Non-pigmented ciliary epithelial cell (primary cell): ENCODE data around the gene GGT6.
"Not testable (repeated sequence)": the region's sequence is repeated elsewhere in the genome, so short reads cannot be mapped to it uniquely, and the experiment has no call there.

Experiments
- DNase-seq: peaks from one replicate; pipeline ENCODE4 v3.0.0-alpha.2; 2010; ENCODE audit warnings: low read depth

The GGT6 gene, protein sequence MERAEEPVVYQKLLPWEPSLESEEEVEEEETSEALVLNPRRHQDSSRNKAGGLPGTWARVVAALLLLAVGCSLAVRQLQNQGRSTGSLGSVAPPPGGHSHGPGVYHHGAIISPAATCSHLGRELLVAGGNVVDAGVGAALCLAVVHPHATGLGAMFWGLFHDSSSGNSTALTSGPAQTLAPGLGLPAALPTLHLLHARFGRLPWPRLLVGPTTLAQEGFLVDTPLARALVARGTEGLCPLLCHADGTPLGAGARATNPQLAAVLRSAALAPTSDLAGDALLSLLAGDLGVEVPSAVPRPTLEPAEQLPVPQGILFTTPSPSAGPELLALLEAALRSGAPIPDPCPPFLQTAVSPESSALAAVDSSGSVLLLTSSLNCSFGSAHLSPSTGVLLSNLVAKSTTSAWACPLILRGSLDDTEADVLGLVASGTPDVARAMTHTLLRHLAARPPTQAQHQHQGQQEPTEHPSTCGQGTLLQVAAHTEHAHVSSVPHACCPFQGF

DNA sequence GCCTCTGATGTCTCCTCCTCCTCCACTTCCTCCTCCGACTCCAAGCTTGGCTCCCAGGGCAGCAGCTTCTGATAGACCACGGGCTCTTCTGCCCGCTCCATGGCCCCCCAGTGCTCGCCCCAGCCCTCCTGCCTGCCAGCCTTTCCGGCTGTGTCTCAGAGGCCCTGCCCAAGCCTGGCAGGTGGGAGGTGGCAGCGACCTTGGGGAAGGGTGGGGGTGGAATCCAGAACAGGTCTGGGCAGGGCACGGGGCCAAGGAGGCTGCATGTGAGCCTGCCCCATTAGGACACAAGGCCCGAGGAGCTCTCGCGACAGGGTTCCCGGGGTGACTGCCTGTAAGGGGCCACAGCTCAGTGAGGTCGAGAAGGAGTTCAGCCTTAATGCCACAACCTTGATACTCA, at the start of gene GGT6:
Gene GGT6 (minus strand): TSS at position 157 of the 400 bp plus-strand sequence. CDS start 56 bp downstream, at position 101.
- no peak for DNase-seq

DNA sequence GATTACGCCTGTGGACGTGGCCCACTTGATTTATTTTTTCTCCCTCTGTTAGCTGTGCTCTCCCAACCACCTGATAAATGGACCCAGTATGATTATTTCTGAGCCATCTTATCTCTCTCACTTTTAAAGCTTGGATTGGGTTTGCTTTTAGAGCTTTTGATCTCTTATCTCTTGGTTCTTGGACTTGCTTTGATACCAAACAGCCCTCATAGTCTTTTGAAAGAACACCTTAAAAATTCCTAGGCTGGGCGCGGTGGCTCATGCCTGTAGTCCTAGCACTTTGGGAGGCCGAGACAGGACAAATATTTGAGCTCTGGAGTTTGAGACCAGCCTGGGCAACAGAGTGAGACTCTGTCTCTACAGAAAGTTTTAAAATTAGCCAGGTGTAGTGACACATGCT, 49.8 kb upstream of the GGT6 start:
- no peak for DNase-seq

DNA sequence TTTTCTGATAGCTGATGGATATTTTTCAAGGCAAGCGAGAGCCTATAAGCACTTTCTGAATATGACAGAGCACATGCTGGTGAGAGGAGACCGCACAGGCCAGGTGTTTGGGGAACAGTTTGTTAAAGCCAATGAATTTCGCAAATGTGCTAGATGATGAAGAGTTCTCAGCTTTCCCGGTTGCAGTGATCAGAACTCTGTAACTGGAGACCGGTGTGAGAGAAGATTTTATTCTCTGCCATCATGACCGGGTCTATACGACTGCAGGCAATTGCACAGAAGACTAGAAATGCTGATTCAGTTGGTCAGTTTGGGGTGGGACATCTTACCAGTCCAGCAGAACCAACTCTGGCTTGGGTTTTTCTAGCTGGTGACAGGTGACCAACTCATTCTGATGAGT, 49.4 kb upstream of the GGT6 start:
- no peak for DNase-seq

DNA sequence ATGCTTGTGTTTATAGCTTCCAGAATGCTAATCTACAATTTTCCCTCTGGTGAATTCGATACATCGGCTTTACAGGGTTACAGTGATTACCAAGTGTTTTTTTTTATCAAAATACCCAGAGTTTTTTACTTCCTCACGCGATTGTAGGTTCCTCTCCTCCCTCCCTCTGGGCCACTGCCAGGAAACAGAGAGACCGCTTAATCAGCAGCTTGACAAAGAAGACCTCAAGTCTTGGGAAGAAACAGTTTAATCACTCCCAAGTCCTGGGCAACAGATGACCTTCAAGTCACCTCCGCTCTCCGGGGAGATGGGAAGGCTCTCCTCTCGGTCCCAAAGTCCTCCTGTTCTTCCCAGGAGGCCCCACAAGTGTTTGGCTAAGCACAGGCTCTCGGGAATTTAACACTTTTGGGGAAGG, 47.4 kb upstream of the GGT6 start:
- no peak for DNase-seq

DNA sequence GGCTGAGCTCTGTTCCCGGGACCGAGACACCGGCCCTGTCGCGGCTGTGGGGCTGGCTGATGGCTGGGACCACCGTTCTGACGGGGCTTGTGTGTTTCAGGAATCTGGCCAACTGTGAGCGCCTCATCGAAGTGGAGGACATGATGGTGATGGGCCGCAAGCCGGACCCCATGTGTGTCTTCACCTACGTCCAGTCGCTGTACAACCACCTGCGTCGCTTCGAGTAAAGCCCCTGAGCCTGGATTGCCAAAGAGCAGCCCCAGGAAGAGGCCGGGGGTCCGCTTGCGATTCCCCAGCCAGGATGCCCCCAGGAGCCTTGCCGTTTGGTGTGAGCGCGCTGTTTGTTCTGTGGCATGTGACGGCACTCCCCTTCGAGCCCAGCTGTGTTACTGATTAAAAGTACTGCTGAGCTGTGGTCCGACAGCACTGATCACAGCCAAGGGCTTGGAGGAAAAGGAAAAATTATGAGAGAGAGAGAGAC, 46.9 kb upstream of the GGT6 start:
- no peak for DNase-seq

DNA sequence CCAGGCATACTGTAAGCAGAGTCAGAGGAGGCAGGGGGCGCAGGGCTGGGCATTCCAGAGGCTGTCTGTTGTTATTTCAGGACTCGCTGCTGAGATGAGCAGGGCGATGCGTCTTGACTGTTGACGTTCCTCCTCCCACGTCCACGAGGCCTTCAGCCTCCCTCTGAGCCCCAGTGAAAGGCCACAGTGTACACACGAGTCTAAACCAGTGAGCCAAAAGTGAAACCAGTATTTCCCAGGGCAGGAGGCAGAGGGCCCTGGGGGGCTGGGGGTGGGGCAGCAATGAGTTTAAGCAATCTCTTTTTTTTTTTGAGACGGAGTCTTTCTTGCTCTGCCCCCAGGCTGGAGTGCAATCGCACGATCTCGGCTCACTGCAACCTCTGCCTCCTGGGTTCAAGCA, 45.4 kb upstream of the GGT6 start:
- no peak for DNase-seq

DNA sequence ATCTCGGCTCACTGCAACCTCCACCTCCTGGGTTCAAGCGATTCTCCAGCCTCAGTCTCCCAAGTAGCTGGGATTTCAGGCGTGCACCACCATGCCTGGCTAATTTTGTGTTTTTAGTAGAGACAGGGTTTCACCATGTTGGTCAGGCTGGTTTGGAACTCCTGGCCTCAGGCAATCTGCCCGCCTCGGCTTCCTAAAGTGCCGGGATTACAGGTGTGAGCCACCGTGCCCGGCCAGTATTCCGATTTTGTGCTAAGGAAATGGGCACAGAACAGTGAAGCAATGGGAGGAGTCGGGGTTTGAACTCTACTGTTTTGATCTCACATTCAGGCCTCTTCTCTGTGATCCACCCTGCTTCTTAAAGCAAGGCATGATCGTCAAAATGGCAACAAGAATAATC, 44.4 kb upstream of the GGT6 start:
- not testable (repeated sequence) for DNase-seq

DNA sequence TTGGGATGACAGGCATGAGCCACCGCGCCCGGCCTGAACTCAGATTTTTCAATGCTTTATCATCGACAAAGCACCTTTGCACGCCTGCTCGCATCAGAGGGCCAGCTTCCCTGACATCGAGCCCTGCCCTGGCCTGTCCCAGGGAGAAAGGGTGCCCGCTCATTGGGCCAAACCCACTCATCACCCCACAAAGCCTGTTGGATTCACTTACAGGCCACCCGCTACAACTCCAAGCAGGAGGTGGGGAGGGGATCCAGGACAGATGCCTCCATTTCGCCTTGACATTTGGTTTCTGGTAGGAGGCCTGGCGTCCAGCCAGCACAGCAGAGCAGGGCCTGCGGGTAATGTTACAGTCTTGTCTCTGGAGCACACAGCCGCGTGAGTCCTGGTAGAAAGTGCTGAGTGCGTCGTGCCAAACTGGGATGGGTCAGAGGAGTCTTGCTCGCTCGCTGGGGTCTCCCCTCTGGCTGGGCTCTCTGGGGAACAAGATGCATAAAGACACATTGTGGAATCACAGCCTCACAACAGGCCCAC, 43.8 kb upstream of the GGT6 start:
- DNase-seq: no peak

DNA sequence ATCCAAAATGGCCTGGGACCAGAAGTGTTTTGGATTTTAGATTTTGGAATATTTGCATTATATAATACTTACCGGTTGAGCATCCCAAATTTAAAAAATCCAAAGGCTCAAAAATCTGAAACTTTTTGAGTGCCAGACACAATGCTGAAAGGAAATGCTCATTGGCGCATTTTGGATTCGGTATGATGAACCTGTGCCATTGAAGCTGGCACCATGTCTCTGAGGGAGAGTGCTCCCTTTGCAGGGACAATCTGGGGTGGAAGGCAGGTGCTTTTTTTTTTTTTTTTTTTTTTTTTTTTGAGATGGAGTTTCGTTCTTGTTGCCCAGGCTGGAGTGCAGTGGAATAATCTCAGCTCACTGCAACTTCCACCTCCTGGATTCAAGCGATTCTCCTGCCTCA, 41.7 kb upstream of the GGT6 start:
- no peak for DNase-seq

DNA sequence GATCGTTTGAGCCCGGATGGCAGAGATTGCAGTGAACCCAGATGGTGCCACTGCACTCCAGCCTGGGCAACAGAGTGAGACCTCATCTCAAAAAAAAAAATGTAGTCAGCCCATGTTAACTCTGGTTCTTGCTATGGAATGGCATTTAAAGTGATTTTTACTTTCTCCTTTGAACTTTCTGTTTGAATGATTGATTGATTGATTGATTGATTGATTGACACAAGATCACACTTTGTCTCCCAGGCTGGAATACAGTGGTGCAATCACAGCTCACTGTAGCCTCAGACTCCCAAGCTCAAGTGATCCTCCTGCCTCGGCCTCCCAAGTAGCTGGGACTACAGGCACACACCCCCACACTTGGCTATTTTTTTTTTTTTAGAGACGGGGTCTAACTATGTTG, 40.9 kb upstream of the GGT6 start:
- DNase-seq: no peak

DNA sequence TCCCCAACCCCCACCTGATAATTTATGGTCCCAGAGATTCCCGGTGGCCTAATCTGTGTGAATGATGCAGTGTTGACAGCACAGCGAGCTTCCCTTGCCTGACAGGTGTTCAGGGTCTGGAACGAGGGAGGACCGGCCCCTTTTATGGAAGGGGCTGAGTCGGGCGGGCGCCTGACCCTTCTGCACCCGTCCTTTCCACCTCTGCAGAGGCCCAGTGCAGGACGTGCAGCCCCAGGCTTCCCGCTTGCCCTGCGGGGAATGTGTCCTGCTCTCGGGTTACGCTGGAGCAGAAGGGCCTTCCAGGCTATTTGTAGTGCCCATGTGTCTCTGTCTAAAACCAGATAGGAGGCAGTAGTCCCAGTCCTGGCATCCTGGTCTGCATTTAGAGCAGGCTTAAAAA, 40.2 kb upstream of the GGT6 start:
- DNase-seq: no peak

DNA sequence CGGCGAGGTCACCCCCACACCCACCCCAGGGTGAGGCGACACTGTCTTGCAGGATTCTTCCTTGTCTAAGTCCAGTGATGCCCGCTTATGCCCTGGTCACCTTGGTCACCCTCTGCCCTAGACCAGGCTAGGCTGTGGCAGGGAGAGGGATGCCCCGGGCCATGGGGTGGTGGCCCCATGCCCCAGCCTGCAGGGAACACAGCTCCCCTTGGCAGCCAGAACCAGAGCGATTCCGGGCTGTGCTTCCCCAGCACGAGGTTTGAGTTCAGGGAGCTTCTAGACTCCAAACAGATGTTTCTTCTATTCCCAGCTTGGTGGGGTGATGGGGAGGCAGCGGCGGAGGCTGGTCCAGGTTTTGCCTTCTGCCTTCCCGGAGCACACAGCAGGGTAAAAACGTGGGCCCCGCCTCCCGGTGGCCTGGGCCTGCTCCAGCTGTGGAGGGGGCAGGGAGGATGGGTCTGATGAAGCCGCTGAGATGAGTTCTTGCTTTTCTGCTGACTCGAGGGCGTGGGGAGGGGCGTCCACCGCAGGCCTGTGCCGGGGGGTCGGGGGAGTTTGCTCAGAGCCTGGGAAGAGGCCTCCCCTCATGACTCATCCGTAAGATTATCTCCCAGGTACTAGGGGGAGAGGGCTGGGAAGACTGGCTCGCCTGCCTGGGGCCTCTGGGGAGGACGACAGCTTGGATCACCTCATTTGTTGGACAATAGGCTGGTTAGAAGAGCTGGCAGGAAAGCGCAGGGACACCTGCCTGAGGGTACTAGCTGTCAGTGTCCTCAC, 39.3 kb upstream of the GGT6 start:
- no peak for DNase-seq

DNA sequence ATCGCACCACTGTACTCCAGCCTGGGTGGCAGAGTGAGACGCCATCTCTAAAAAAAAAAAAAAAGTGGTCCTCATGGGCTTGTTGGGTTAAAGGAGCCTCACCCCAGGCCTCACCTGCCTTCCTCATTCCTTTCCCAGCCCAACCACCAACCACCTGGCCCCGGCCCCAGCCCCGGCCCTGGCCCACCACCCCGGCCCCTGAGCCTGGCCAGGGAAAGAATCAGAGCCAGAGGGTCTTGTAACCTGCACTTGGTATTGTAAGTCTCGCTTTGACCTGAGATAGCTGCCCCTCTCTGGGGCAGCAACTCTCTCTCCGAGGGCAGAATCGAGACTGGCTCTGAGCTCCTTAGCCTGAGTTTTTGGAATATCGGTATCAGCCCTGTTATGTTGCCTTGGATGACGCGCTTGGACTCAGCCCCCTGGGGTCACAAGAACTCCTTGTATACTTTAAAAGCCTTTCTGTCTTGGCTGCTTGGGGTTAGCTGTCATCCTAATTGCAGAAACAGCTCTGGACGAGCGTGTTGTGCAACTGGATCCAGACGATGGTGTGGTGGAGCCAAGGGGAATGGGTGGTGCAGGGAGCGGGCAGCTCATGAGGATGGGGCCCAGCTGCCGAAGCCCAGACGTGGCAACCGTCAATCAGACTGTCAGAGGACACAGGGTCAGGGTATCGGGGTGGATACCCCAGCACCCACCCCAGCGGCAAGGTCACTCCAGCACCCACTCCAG, 38.6 kb upstream of the GGT6 start:
- DNase-seq: no peak

DNA sequence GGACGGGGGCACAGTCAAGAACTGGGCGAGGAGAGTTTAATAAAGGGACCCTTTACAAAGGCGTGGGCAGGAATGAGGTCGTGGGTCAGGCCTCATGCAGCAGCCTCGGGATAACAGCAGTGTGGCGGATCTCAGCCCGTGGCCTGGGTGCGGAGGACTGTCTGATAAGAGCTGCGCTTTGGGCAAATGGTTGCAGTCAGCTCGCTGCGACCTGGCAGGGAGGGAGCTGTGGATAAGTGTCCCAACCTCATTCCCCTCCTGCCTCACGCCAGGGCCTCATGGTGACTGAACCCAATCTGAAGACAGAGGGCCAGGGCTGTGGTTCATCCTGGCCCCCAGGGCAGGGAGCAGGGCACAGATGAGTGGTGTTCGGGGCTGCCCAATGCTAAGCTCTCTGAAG, 37.6 kb upstream of the GGT6 start:
- DNase-seq: no peak

DNA sequence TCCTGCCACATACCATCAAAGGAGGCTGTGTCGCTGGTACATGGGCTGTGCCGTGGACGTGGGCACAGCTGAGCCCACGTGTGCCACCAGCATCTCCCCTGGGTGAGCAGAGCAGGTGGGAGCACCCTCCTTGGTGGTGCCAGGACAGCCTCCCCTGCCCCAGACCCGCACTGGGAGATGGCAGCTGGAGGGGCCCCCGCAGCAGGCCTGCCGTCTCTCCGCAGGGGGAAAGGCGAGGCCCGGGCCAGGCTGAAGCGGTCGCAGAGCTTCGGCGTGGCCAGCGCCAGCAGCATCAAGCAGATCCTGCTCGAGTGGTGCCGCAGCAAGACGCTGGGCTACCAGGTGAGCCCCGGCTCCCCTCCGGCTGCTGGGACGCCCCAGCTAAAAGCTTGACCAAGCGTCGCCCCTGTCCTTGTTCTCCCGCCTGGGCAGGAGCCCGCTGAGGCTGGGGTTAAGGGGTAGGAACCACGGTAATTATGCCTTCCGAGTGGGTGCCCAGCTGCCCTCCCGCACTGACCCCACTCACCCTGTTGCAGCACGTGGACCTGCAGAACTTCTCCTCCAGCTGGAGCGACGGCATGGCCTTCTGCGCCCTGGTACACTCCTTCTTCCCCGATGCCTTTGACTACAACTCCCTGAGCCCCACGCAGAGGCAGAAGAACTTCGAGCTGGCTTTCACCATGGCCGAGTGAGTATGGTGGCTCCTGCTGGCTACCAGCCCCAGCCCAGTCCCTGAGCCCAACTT, 36.4 kb upstream of the GGT6 start:
- DNase-seq: no peak

DNA sequence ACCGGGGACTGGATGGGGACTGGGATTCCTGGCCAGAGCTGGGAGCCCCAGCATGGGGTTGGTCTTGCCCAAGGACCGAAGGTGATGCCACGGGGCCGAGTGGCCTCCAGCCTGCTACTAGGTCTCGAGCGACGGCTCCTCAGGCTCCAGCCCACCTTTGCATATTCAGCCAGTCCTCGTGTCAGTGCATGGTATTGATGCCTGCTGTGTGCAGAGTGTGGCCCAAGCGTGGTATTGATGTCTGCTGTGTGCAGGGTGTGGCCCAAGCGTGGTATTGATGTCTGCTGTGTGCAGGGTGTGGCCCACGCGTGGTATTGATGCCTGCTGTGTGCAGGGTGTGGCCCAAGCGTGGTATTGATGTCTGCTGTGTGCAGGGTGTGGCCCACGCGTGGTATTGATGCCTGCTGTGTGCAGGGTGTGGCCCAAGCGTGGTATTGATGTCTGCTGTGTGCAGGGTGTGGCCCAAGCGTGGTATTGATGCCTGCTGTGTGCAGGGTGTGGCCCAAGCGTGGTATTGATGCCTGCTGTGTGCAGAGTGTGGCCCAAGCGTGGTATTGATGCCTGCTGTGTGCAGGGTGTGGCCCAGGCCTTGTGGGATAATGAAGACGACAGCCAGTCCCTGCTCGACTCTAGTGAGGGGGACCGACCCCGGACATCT, 35.4 kb upstream of the GGT6 start:
- DNase-seq: not testable (repeated sequence)

DNA sequence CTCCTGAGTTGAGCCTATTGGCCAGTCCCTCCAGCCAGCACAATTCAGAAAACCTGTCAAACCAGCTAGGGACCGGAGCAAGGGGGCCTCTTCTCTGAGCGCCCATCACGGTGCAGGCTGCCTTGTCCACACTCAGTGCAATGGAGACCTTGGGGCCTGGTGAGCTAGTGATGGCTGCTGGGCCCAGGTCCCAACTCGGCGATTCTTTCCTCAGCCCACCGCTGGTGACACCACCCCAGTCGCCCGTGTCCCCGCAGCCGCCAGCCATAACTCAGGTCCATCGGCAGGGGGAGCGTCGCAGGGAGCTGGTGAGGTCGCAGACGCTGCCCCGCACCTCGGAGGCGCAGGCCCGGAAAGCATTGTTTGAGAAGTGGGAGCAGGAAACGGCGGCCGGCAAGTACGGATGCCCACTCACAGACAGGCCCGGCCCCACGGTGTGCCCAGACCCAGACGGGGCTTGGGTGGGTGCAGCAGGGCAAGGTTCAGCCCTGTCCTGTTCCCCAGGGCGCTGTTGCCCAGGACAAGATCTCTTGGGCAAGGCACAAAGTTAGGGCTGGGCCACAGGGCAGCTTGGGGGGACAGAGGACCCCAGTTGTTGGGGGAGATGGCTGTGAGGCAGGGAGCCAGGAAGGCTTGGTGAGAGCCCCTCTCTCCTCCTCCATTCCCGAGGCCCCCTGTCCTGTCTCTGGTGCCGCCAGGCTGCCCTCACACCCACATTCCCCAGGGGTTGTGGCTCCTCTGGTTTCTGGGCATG, 34.7 kb upstream of the GGT6 start:
- DNase-seq: no peak

DNA sequence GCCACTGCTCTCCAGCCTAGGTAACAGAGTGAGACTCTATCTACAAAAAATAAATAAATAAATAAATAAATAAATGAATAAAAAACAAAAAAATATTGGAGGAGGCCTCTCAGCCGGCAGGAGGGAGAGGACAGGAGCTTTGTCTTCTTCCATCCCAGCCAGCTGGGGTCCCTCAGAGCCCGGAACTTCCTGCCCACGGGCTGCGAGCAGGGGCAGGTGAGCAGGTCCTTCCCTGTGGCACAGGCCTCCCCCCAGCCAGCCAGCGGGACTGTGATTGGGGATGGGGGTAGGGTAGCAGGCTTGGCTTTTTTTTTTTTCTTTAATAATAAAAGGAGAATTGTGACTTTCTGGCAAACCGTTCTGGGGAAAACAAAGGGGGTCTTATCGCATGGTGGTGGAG, 34.0 kb upstream of the GGT6 start:
- DNase-seq: no peak

DNA sequence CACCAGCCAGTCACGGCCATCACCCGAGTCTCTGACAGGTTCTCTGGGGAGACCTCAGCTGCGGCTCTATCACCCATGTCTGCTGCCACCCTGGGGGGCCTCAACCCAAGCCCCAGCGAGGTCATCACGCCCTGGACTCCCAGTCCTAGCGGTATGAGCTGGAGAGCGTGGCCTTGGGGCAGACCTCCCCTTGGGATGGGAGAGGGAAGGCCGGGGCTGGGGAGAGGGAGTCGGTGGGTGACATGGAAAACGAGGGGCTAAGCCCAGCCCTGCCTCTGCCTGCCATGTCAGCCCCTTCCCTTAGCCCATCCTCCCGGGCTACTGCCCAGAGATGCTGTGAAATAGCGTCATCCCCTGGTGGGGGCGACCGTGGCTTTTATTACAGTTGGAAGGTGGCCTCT, 32.6 kb upstream of the GGT6 start:
- DNase-seq: no peak
